ENCODE measurements around the gene SEC16A. TPM values are rescaled to one million over a fixed set of nuclear protein-coding genes. Genes with fewer than 3 reads are reported as not detected.

Gene SEC16A
- 10 to 100 TPM; 31.2 to 49.1 (median 38.6) TPM for total RNA-seq

DNA sequence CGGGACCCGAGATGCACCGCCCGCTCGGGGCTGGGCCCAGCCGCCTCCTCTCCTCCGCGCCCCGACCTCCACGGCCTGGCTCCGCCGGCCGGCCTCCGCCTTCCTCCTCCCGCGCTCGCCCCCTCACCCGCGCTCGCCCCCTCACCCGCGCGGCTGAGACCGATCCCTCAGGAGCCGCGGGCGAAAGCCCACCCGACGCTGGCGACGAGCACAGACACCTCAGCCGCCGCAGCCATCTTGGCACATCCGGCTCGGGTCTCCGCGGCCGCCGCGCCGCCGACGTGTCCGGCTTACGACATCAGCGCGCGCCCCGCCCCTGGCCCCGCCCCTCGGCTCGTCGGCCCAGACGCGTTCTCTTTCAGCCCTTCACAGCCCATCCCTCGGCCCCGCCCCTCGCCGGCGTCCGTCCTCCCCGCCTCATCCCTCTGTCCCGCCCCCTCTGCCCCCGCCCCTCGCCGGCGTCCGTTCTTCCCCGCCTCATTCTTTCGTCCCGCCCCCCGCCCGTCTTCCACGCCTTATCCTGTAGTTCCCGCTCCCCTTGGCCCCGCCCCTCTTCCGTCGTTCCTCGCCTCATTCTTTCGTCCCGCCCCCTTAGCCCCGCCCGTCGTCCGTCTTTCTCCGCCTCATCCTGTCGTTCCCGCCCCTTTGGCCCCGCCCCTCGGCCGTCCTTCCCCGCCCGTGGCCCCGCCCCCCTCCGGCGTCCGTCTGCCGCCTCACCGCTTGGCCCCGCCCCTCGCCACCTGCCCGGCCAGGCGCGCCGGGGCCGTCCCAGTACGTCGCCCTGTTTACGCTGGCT is at the start of gene SEC16A:
Gene SEC16A, minus strand, starts transcription at position 248 of the 796 bp plus-strand sequence. CDS start 5,425 bp downstream, outside the sequence.
- Histone ChIP-seq H3K27me3 (peaks cover 0 to 8% (median 0%) of the 10 kb centered on the region in 4 donors), H3K4me1 (peaks cover 25 to 47% (median 28%) of the 10 kb centered on the region in 3 donors), H3K9me3 (no peaks in the 10 kb centered on the region), H3K4me3 (peak within 1 kb of the TSS; percentile 70 to 99 (median 89)), H3K36me3 (peaks cover 0 to 18% (median 0%) of the 10 kb centered on the region in 3 donors), H3K27ac (peak within 1 kb of the TSS; percentile 99 to 100 (median 100))
- intact Hi-C loops (cut with DNase I), result no loop called here
- TF ChIP-seq POLR2A (IDR thresholded peaks at IDR 0.05), result peak in 3 of 4 donors; percentile 76 to 93 (median 90)
- peak in 1 of 6 experiments; percentile 8 for TF ChIP-seq CTCF (IDR thresholded peaks at IDR 0.05)
- WGBS, 2 donors, result 0% methylated on average over 3 to 9 of the region's 109 CpGs
- peak; percentile 95 for DNase-seq

GRCh38 chr9:136531904-136532798 is 49.3 kb upstream of the SEC16A start:
- no peaks in the 10 kb centered on the region for H3K27me3 ChIP-seq
- H3K4me3 ChIP-seq, result peak overlapping the region in 1 of 4 donors; percentile 51
- WGBS, 2 donors, result 56 to 60% methylated on average over 2 to 8 of the region's 39 CpGs
- TF ChIP-seq POLR2A (IDR thresholded peaks at IDR 0.05), result no peak
- no peak for TF ChIP-seq CTCF (IDR thresholded peaks at IDR 0.05)
- intact Hi-C loops (cut with DNase I), result no loop called here
- H3K36me3 ChIP-seq, result peaks cover 0 to 35% (median 0%) of the 10 kb centered on the region in 3 donors
- H3K9me3 ChIP-seq, result no peaks in the 10 kb centered on the region
- no peak for DNase-seq
- peak overlapping the region; percentile 40 to 86 (median 73) for H3K27ac ChIP-seq
- H3K4me1 ChIP-seq, result peaks cover 76 to 97% (median 90%) of the 10 kb centered on the region in 3 donors

DNA sequence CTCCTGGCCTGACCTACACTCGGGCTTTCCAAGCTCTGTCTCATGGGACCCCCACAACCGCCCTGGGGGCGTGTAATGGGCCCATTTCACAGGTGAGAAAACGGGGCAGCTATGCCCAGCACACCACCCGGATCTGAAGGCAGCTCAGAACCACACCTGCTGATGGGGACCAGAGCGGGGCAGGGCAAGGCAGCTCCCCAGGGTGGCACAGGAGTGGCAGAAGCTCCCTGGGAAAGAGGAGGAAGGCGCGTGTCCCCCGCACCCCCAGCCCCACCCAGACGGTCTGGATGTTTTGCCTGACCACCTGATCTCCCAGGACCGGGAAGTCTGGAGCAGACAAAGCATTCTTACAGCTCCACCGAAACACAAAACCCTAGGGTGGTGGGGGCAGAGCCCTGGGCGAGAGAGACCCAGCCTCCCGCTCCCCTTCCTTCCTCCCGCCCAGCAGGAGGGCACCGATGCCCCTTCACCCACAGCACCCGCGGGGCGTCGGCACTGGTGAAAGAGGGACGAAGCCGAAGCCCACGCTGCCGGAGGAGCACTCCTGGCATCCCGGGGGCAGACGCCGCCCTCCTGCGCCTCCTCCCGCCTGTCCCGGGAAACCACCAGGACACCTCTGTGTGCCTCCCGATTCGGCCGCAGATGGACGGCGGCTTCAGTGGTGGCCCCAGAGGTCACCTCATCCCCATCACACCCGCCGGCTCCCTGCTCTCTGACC is 48.5 kb upstream of the SEC16A start:
- TF ChIP-seq CTCF (IDR thresholded peaks at IDR 0.05) (no peak), POLR2A (IDR thresholded peaks at IDR 0.05) (no peak)
- DNase-seq, result no peak
- peak overlapping the region; percentile 40 to 86 (median 73) for H3K27ac ChIP-seq
- peaks cover 0 to 27% (median 0%) of the 10 kb centered on the region in 3 donors for H3K36me3 ChIP-seq
- H3K9me3 ChIP-seq, result no peaks in the 10 kb centered on the region
- no peak overlapping the region for H3K4me3 ChIP-seq
- WGBS, 2 donors, result 66 to 69% methylated on average over 6 of the region's 37 CpGs
- H3K4me1 ChIP-seq, result peaks cover 74 to 97% (median 90%) of the 10 kb centered on the region in 3 donors
- intact Hi-C loops (cut with DNase I), result no loop called here
- H3K27me3 ChIP-seq, result no peaks in the 10 kb centered on the region

DNA sequence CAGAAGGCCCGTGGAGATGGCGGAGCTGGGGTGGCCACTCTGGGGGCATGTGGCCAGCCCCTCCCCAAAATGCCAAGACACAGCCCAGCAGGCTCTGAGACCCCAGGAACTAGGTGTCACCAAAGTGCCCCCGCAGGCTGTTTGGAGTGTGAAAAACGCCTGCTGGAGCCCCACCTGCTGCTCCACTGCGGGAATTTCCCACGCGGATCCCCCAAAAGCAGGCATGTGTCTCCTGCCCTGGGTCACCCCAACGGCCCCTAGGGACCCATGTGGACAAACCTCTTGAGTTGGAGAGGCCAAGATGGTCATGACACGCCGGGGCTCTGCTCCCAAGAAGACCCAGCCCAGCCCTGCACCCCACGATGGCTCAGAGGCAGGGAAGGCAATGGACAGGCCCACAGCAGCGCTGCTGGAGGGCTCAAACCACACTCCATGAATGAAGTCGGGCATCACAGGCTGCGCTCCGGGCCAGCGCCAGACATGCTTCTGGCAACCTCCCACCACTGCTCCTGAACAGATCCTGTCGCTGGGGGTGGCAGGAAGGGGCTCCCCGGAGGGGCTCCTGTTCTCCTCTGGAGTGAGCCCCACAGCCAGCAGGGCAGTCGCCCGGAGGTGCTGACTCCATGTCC is 47.7 kb upstream of the SEC16A start:
- TF ChIP-seq POLR2A (IDR thresholded peaks at IDR 0.05) (no peak), CTCF (IDR thresholded peaks at IDR 0.05) (no peak)
- peak overlapping the region in 1 of 4 donors; percentile 12 for H3K4me3 ChIP-seq
- DNase-seq, result no peak
- peaks cover 0 to 22% (median 0%) of the 10 kb centered on the region in 3 donors for H3K36me3 ChIP-seq
- 41 to 52% methylated on average over 7 to 10 of the region's 20 CpGs for WGBS, 2 donors
- no peaks in the 10 kb centered on the region for H3K9me3 ChIP-seq
- H3K27me3 ChIP-seq, result no peaks in the 10 kb centered on the region
- H3K4me1 ChIP-seq, result peaks cover 69 to 98% (median 89%) of the 10 kb centered on the region in 3 donors
- peak overlapping the region in 3 of 4 donors; percentile 36 to 82 (median 40) for H3K27ac ChIP-seq
- intact Hi-C loops (cut with DNase I), result no loop called here
